Measurements from ENCODE around the gene PCK1. TPM values are rescaled to one million over a fixed set of nuclear protein-coding genes. Genes with fewer than 3 reads are reported as not detected.

Gene PCK1
- polyA plus RNA-seq, 3 donors: not detected

- Mint-ChIP-seq H3K27me3 (ENCODE audit: low read depth in 3 of 3) (peaks cover 10 to 18% (median 12%) of the 10 kb centered on the region in 3 donors), H3K36me3 (no peaks in the 10 kb centered on the region), H3K4me3 (no peak overlapping the region), H3K27ac (no peak overlapping the region), H3K4me1 (no peaks in the 10 kb centered on the region), H3K9me3 (no peaks in the 10 kb centered on the region)
- 76% methylated on average over 4 of the region's 8 CpGs for WGBS (ENCODE audit: insufficient coverage)
- no peak overlapping the region for H2AFZ ChIP-seq (ENCODE audit: insufficient read depth, low read depth, low read length, poor library complexity, severe bottlenecking)
- H3K27me3 ChIP-seq (ENCODE audit: control insufficient read depth in 2 of 2, insufficient read depth in 2 of 2, low read length in 2 of 2): no peaks in the 10 kb centered on the region
- H3K79me2 ChIP-seq (ENCODE audit: insufficient read depth, low read length): no peaks in the 10 kb centered on the region
- H3K36me3 ChIP-seq (replicated peaks in 1 of 2; ENCODE audit: control insufficient read depth in 1 of 2, insufficient read depth in 2 of 2, low read length in 2 of 2): no peaks in the 10 kb centered on the region
- DNase-seq: no peak
- no peak overlapping the region for H3K9ac ChIP-seq (ENCODE audit: insufficient read depth, low read length, poor library complexity, severe bottlenecking)
- no peaks in the 10 kb centered on the region for H3K4me1 ChIP-seq (ENCODE audit: control insufficient read depth in 1 of 2, insufficient read depth in 2 of 2, low read length in 2 of 2)
- H3K27ac ChIP-seq (ENCODE audit: low read depth in 1 of 2, low read length in 2 of 2): no peak overlapping the region
- intact Hi-C loops (cut with micrococcal nuclease): no loop called here
- TF ChIP-seq CTCF (IDR thresholded peaks at IDR 0.05): no peak
- no peak overlapping the region for H3K4me2 ChIP-seq (replicated peaks; ENCODE audit: extremely low read depth, low read length, poor library complexity, severe bottlenecking)
- H3K9me3 ChIP-seq (replicated peaks in 1 of 2; ENCODE audit: control insufficient read depth in 1 of 2, insufficient read depth in 1 of 2, low read length in 2 of 2): no peaks in the 10 kb centered on the region
- no peak overlapping the region for H3K4me3 ChIP-seq (replicated peaks in 1 of 3; ENCODE audit: low read depth in 2 of 3, low read length in 3 of 3)
- H4K20me1 ChIP-seq (ENCODE audit: insufficient read depth, low read length): no peaks in the 10 kb centered on the region
Observed at GRCh38 chr20:57559658-57560553, 1.0 kb upstream of the PCK1 start.

DNA sequence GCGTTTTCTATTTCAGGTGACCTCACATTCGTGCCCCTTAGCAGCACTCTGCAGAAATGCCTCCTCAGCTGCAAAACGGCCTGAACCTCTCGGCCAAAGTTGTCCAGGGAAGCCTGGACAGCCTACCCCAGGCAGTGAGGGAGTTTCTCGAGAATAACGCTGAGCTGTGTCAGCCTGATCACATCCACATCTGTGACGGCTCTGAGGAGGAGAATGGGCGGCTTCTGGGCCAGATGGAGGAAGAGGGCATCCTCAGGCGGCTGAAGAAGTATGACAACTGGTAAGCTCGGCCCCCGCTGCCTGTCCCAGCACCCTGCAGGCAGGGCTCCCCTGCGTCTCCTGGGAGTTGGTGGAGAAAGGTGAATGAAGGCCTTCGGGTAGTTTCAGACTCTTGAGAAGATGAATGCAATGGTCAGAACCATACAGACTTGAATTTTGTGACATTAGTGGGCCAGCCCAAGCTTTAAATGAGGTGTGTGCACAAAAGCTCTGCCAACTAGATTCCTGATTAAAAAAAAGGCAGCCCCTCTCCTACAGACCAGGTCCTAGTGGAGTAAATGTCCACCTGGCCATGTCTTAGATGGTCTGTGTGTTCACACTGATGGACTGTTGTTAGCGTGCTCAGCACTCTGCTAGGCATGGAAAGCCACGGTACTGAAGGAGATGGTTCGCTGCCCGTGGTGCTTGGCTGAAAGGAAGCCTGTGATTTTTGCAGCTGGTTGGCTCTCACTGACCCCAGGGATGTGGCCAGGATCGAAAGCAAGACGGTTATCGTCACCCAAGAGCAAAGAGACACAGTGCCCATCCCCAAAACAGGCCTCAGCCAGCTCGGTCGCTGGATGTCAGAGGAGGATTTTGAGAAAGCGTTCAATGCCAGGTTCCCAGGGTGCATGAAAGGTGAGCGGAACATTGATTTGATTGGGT is 708 bp downstream of the PCK1 start:
- Mint-ChIP-seq H3K4me3 (no peak overlapping the region), H3K27ac (peak overlapping the region in 1 of 7 donors; percentile 67), H3K36me3 (no peaks in the 10 kb centered on the region), H3K4me1 (no peaks in the 10 kb centered on the region), H3K9me3 (no peaks in the 10 kb centered on the region), H3K27me3 (ENCODE audit: low read depth in 3 of 3) (peaks cover 7 to 18% (median 13%) of the 10 kb centered on the region in 3 donors)
- H3K4me3 ChIP-seq (replicated peaks in 1 of 3; ENCODE audit: low read depth in 2 of 3, low read length in 3 of 3): no peak overlapping the region
- no peak overlapping the region for H2AFZ ChIP-seq (ENCODE audit: insufficient read depth, low read depth, low read length, poor library complexity, severe bottlenecking)
- DNase-seq: no peak
- no peaks in the 10 kb centered on the region for H4K20me1 ChIP-seq (ENCODE audit: insufficient read depth, low read length)
- H3K79me2 ChIP-seq (ENCODE audit: insufficient read depth, low read length): no peaks in the 10 kb centered on the region
- intact Hi-C loops (cut with micrococcal nuclease): no loop called here
- no peaks in the 10 kb centered on the region for H3K9me3 ChIP-seq (replicated peaks in 1 of 2; ENCODE audit: control insufficient read depth in 1 of 2, insufficient read depth in 1 of 2, low read length in 2 of 2)
- H3K27me3 ChIP-seq (ENCODE audit: control insufficient read depth in 2 of 2, insufficient read depth in 2 of 2, low read length in 2 of 2): peaks cover 0 to 4% of the 10 kb centered on the region in 2 donors
- TF ChIP-seq CTCF (IDR thresholded peaks at IDR 0.05): no peak
- no peak overlapping the region for H3K9ac ChIP-seq (ENCODE audit: insufficient read depth, low read length, poor library complexity, severe bottlenecking)
- no peak overlapping the region for H3K4me2 ChIP-seq (replicated peaks; ENCODE audit: extremely low read depth, low read length, poor library complexity, severe bottlenecking)
- H3K36me3 ChIP-seq (replicated peaks in 1 of 2; ENCODE audit: control insufficient read depth in 1 of 2, insufficient read depth in 2 of 2, low read length in 2 of 2): no peaks in the 10 kb centered on the region
- 82% methylated on average over 14 of the region's 24 CpGs for whole genome bisulfite sequencing (ENCODE audit: insufficient coverage)
- H3K27ac ChIP-seq (ENCODE audit: low read depth in 1 of 2, low read length in 2 of 2): no peak overlapping the region
- no peaks in the 10 kb centered on the region for H3K4me1 ChIP-seq (ENCODE audit: control insufficient read depth in 1 of 2, insufficient read depth in 2 of 2, low read length in 2 of 2)

All from CD14-positive monocyte (primary cell).